LNCAP (cell line): ENCODE results near the gene CAT.
A peak's percentile ranks its signal among the peaks of the same experiment; 100 is the strongest.

Experiments
- TF ChIP-seq, protein P1 (sequence below): fragments of 450-650 bp; IDR thresholded peaks from 2 replicates; pipeline ENCODE4 v1.5.1; 2017; ENCODE audit warnings: mild to moderate bottlenecking

Gene CAT

DNA sequence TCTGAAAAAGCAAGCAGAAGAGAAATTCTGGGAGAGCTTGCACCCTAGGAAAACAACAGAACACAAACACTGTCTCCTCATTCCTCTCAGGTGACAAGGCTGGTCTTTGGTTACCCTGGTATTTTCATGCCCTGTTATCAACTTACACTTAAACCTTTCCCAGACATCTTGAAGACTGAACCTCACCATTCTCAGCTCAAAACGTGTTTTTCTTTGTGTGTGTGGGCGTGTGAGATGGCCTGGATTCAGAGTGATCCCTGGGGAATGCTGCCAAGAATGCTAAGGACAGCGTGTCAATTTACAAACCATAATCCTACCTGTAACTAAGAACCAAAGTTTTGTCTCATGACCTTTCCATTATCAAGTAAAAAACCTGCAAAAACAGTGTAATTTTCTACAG lies 41.6 kb downstream of the CAT start:
- TF ChIP-seq, protein P1, sequence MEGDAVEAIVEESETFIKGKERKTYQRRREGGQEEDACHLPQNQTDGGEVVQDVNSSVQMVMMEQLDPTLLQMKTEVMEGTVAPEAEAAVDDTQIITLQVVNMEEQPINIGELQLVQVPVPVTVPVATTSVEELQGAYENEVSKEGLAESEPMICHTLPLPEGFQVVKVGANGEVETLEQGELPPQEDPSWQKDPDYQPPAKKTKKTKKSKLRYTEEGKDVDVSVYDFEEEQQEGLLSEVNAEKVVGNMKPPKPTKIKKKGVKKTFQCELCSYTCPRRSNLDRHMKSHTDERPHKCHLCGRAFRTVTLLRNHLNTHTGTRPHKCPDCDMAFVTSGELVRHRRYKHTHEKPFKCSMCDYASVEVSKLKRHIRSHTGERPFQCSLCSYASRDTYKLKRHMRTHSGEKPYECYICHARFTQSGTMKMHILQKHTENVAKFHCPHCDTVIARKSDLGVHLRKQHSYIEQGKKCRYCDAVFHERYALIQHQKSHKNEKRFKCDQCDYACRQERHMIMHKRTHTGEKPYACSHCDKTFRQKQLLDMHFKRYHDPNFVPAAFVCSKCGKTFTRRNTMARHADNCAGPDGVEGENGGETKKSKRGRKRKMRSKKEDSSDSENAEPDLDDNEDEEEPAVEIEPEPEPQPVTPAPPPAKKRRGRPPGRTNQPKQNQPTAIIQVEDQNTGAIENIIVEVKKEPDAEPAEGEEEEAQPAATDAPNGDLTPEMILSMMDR: no peak

DNA sequence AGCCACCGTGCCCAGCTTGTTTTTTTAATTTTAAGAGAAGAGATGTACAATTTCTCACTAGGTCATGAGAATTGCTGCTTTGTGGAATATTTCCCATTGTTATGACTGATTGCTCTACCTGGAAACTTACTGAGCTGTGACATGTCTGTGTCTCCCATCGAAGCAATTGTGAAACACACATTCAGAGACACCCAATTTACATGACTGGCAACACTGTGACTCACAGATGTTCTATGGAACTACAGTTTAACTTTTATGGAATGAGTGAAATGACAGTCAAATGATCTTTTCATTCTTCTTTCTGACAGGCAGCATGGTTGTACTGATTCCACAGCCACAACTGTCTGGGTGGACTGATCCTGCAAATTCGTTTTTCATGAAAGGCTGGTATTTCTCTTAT lies 42.6 kb downstream of the CAT start:
- TF ChIP-seq, protein P1: no peak

DNA sequence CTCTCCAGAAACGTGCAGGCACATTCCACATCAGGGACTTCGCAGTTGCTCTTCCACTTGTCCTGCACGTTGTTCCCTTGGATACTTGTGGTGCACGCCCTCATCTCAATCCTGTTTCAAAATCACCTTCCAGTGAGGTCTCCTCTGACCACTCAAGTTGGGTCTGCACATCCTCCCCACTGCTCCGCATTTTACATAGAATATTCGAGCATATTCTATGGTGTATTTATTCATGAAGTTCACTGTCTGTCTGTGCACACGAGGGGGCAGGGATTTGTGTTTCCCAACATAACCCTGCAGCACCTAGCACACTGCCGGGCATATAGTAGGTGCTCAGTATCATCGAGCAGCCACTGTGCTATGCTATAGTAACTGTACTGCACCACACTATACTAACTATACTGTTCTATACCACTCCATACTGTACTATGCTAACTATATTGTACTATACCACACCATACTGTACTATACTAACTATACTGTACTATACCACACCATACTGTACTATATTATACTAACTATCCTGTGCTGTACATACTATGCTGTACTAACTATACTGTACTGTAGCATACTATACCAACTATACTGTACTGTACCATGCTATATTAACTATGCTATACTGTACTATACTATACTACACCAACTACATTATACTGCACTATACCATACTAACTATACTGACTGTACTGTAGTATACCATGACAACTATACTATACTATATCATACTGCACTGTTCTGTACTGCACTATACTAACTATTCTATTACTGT lies 44.6 kb downstream of the CAT start:
- TF ChIP-seq, protein P1: no peak

DNA sequence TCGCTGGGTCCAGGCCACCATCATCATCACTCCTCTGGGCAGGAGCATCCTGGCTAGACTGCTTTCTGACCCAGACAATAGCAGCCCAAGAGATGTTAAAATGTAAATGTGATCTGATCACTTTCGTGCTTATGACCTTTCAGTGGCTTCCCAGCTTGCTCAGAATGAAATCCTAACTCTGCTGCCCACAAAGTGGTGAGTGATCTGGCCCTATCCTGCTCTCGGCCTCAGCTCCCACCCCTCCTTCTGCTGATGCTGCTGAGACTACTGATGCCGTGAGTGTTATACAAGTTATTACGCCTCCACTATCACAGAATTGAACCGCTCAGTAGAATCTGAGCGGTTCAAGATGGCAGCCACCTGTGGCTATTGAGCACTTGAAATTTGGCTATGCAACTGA lies 48.7 kb downstream of the CAT start:
- TF ChIP-seq, protein P1: no peak

DNA sequence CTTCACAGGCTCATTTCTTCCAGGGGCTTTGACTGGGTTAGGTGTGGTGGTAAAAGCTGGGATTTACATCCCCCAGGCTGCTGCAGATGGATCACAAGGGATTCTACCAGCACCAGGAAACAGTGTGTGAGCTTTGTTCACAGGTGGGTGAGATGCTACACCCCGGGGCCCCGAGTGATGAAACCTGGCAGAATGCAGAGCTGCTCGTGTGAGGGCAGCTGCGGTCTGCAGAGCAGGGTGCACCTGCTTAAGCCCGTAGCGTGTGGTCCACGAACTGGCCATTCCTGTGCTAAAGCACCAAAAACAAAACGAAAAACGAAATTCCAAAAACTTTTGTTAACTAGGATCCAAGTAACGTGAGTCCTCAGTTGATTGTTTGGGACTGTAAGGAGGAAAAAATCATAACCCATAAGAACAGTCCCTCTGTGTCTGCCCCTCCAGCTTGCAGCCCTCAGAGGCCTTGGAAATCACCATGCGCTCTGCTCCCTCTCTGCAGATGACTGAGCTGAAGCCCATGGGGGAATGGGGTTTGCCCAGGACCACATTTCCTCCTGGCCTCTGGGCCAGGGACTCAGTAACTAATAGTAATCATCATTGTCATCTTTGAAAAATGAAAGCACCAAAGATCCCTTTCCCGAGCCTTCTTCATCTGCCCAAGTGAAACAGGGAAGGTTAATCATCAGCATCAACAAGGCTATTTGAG lies 50.3 kb downstream of the CAT start:
- TF ChIP-seq, protein P1: no peak

DNA sequence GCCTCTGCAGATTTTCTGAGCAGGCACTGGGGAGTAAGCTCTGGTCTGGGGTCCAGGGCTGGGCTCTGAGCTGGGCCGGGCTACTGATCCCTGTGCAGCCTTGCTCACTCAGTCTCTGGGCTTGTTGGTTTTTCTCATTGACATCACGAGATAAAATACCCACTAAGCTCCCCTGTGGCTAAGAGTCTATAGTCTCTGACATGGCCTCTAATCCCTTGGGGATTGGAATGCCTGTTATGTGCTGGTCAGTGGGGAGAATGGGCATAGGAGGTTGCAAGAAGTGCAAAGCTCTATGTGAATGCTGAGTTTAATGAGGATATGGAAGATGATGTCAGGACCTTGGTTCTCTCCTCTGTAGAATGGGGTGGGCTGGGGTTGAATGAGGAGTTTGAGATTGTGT lies 51.6 kb downstream of the CAT start:
- TF ChIP-seq, protein P1: no peak

DNA sequence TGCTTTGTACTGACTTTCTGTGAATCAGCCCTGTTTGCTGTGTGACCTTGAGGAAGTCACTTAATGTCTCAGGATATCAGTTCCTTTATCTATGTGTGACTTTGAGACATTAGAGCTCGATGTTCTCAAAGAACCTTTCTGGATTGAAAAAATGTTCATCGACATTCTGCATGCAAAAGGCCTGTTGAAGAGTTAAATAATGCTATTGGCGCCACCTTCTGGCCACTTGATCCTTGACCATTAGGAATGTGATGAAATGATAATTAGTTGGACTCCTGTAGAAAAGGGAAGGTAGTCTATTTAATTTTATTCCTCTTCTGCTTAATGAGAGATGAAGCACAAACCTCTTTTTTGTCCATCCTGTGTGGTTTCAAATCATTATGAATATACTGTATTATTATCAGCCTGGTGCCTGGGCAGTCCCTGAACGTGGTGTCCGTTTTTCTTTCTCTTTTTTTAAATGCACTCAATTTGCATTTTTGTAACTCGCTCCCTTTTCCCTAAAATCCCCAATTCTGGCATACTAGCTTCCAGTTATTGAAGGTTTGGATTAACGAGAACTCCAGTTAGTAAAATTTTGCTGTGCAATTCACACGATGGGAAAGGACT lies 54.2 kb downstream of the CAT start:
- TF ChIP-seq, protein P1: peak; percentile 76
